Measurements from ENCODE around the gene RNF213.
A peak's percentile ranks its signal among the peaks of the same experiment; 100 is the strongest.
"Not testable (repeated sequence)": the region's sequence is repeated elsewhere in the genome, so short reads cannot be mapped to it uniquely, and the experiment has no call there.

Gene RNF213

DNA sequence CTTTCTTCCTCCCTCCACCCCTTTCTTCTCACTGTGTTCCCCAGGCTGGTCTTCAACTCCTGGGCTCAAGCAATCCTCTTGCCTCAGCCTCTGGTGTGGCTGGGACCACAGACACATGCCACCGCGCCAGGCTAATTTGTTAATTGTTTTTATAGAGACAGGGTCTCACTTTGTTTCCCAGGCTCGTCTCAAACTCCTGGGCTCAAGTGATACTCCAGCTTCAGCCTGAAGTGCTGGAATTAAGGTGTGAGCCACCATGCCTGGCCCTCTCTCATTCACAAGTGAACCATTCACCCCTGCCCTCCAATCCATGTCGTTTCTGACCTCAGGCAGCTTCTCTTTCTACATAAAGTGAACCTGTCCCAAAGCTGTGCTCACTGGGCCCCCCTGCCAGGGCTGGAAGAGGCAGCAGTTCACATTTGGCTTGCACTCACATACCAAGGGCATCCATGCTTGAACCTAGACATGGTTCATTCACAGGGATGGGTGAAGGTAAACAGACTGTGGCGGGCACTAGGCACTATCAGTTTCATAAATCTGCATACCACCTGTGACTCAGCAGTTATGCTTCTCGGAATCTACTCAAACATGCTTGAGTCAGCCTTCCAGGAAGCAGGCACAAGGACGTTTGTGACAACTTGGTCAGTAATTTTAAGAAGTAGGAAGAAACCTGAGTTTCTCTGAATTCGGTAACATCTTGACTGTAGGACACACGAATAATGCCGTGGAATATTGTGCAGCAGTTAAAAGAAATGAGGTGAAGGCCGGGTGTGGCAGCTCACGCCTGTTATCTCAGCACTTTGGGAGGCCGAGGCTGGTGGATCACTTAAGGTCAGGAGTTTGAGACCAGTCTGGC lies 6.0 kb upstream of the RNF213 start:
- H3K4me3 ChIP-seq (ENCODE audit: low read depth, low read length): no peak overlapping the region
- TF ChIP-seq, protein P1, sequence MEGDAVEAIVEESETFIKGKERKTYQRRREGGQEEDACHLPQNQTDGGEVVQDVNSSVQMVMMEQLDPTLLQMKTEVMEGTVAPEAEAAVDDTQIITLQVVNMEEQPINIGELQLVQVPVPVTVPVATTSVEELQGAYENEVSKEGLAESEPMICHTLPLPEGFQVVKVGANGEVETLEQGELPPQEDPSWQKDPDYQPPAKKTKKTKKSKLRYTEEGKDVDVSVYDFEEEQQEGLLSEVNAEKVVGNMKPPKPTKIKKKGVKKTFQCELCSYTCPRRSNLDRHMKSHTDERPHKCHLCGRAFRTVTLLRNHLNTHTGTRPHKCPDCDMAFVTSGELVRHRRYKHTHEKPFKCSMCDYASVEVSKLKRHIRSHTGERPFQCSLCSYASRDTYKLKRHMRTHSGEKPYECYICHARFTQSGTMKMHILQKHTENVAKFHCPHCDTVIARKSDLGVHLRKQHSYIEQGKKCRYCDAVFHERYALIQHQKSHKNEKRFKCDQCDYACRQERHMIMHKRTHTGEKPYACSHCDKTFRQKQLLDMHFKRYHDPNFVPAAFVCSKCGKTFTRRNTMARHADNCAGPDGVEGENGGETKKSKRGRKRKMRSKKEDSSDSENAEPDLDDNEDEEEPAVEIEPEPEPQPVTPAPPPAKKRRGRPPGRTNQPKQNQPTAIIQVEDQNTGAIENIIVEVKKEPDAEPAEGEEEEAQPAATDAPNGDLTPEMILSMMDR (IDR thresholded peaks at IDR 0.05; ENCODE audit: low read depth, low read length): no peak
- peak; percentile 85 for DNase-seq (ENCODE audit: low read depth, low spot score)
- in situ Hi-C loops (cut with HindIII; ENCODE audit: low sequenced_read_pairs): no loop called here

DNA sequence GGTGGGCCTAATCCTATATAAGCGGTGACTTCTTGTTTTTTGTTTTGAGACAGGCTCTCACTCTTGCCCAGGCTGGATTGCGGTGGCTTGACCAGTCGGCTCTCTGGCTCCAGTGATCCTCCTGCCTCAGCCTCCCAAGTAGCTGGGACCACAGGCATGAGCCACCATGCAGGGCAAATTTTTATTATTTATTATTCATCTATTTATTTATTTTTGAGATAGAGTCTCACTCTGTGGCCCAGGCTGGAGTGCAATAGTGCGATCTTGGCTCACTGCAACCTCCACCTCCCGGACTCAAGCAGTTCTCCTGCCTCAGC lies 4.7 kb upstream of the RNF213 start:
- no peak for DNase-seq (ENCODE audit: low read depth, low spot score)
- H3K4me3 ChIP-seq (ENCODE audit: low read depth, low read length): no peak overlapping the region
- TF ChIP-seq, protein P1 (IDR thresholded peaks at IDR 0.05; ENCODE audit: low read depth, low read length): no peak
- in situ Hi-C loops (cut with HindIII; ENCODE audit: low sequenced_read_pairs): no loop called here

DNA sequence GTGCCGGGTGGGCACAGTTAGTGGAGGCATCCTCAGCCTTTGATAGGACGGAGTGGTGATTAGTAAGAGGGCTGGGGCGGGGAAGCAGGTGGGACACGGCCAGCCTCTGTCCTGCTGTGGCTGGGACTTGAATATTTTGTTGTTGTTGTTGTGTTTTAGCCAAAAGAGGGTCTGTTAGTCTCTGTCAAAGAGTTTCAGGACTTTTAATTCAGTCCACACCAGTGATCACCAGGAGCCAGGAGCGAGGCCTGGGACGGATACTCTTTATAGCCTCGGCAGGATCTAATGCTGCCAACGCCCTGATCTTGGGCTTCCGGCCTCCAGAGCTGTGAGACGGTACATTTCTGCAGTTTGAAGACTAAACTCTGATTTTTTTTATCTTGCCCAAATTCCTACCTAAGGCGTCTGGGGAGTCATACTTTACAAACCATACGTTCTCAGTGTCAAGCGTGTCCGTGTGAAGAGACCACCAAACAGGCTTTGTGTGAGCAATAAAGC lies 2.9 kb upstream of the RNF213 start:
- TF ChIP-seq, protein P1 (IDR thresholded peaks at IDR 0.05; ENCODE audit: low read depth, low read length): no peak
- in situ Hi-C loops (cut with HindIII; ENCODE audit: low sequenced_read_pairs): no loop called here
- H3K4me3 ChIP-seq (ENCODE audit: low read depth, low read length): no peak overlapping the region
- DNase-seq (ENCODE audit: low read depth, low spot score): no peak

DNA sequence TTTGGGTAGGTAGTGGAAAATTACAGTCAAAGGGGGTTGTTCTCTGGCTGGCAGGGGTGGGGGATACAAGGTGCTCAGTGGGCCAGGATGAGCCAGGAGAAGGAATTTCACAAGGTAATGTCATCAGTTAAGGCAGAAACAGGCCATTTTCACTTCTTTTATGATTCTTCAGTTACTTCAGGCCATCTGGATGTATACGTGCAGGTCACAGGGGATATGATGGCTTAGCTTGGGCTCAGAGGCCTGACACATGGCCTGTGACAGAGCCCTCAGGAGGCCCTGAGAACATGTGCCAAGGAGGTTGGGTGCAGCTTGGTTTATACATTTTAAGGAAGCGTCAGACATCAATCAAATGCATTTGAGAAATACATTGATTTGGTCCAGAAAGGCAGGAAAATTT lies 2.4 kb upstream of the RNF213 start:
- DNase-seq (ENCODE audit: low read depth, low spot score); H3K4me3 ChIP-seq (ENCODE audit: low read depth, low read length); in situ Hi-C loops (cut with HindIII; ENCODE audit: low sequenced_read_pairs): not testable (repeated sequence)

DNA sequence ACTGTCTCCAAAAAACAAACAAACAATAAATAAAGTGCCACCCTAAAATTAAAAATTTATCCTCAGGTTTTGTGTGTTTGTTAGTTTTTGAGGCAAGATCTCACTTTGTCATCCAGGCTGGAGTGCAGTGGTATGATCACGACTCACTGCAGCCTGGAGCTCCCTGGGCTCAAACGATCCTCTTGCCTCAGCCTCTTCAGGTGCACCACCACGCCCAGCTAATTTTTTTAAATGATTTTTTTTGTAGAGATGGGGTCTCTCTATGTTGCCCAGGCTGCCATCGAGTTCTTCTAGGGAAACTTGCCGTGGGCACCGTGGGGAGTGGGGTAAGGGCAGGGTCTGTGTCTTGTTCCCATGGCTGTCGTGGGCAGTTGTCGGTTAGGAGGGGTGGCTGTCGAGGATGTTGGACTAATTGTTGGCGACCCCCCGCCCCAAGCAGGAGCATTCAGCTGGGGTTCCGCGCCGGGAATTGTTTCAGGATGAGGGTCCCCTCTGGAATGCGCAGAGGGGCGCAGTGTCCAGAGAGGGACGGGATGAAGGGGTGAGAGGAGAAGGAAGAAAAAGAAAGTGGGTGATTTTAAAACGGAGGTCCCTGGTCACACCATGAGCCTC lies 1.1 kb upstream of the RNF213 start:
- H3K4me3 ChIP-seq (ENCODE audit: low read depth, low read length): peak overlapping the region; percentile 45
- in situ Hi-C loops (cut with HindIII; ENCODE audit: low sequenced_read_pairs): no loop called here
- TF ChIP-seq, protein P1 (IDR thresholded peaks at IDR 0.05; ENCODE audit: low read depth, low read length): no peak
- DNase-seq (ENCODE audit: low read depth, low spot score): no peak

DNA sequence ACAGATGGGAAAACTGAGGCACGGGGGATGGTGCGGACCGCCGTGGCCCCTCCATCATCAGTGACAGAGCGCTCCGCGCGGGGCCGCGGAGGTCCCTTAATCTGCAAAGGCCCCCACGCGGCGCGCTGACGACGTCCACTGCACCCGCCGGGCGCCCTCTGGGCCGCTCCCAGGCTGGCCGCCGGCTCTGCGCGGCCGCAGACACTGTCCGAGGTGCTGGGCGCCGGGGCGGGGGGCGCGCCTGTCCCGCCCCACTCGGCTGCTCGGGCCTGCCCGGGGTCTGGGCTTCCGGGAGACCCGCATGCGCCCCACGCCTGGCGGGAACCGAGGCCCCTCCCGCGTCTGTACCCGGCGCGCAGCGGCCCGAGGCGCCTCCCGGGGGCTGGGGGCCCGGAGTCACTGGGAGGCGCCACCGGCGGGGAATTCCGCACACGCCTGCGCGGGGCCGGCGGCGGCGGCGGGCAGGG lies 550 bp upstream of the RNF213 start:
- in situ Hi-C loops (cut with HindIII; ENCODE audit: low sequenced_read_pairs): no loop called here
- peak overlapping the region; percentile 45 for H3K4me3 ChIP-seq (ENCODE audit: low read depth, low read length)
- TF ChIP-seq, protein P1 (IDR thresholded peaks at IDR 0.05; ENCODE audit: low read depth, low read length): no peak
- DNase-seq (ENCODE audit: low read depth, low spot score): peak; percentile 74

Data from astrocyte of the spinal cord (primary cell).